CD14-positive monocyte (primary cell): ENCODE measurements around the gene GRB14. TPM values are rescaled to one million over a fixed set of nuclear protein-coding genes. Genes with fewer than 3 reads are reported as not detected.

Source experiments
- DNase-seq, 3 donors: peaks; one replicate each; pipeline ENCODE4 v3.0.0-alpha.2; 2011 to 2022
- H2AFZ ChIP-seq: 2 replicates; pipeline ENCODE4 v1.6.0; 2012; ENCODE audit warnings: mild to moderate bottlenecking, low read depth, low read length, inconsistent platforms; ENCODE audit not compliant: insufficient read depth, poor library complexity, severe bottlenecking
- H3K27ac ChIP-seq, 2 donors: 1 replicate in 1 of 2; 2 replicates in 1 of 2; pipeline ENCODE4 v1.5.1; 2012 to 2013; ENCODE audit warnings: low read length in 2 of 2, control low read depth in 1 of 2, inconsistent platforms in 1 of 2, low read depth in 1 of 2, mild to moderate bottlenecking in 1 of 2
- H3K27me3 ChIP-seq, 2 donors: one replicate each; pipeline versions ENCODE4 v1.6.0 to v1.6.1; 2011 to 2013; ENCODE audit warnings: low read length in 2 of 2; ENCODE audit not compliant: control insufficient read depth in 2 of 2, insufficient read depth in 2 of 2
- H3K36me3 ChIP-seq, 2 donors: replicated peaks in 1 of 2; 1 replicate in 1 of 2; 2 replicates in 1 of 2; pipeline versions ENCODE4 v1.5.1 to v1.6.1; 2012 to 2013; ENCODE audit warnings: low read length in 2 of 2, control low read depth in 1 of 2, inconsistent platforms in 1 of 2, mild to moderate bottlenecking in 1 of 2; ENCODE audit not compliant: insufficient read depth in 2 of 2, control insufficient read depth in 1 of 2
- H3K4me1 ChIP-seq, 2 donors: 1 replicate in 1 of 2; 2 replicates in 1 of 2; pipeline versions ENCODE4 v1.5.1 to v1.6.1; 2012 to 2013; ENCODE audit warnings: low read length in 2 of 2, control low read depth in 1 of 2, inconsistent platforms in 1 of 2, mild to moderate bottlenecking in 1 of 2, moderate library complexity in 1 of 2; ENCODE audit not compliant: insufficient read depth in 2 of 2, control insufficient read depth in 1 of 2
- H3K4me2 ChIP-seq: replicated peaks from 2 replicates; pipeline ENCODE3; 2012; ENCODE audit warnings: low read length, moderate library complexity, mild to moderate bottlenecking; ENCODE audit not compliant: poor library complexity, severe bottlenecking; ENCODE audit errors: extremely low read depth
- H3K4me3 ChIP-seq, 3 experiments: fragments of 200-600 bp in 1 of 3; sonication (generic) in 1 of 3; replicated peaks in 1 of 3; 1 replicate in 2 of 3; 2 replicates in 1 of 3; pipeline ENCODE4 v1.5.1; 2011 to 2013; ENCODE audit warnings: low read length in 3 of 3, mild to moderate bottlenecking in 3 of 3, control low read depth in 2 of 3, low read depth in 2 of 3, inconsistent platforms in 1 of 3, moderate library complexity in 1 of 3
- H3K79me2 ChIP-seq: 2 replicates; pipeline ENCODE4 v1.6.0; 2012; ENCODE audit warnings: mild to moderate bottlenecking, control low read depth, inconsistent platforms, low read length, moderate library complexity; ENCODE audit not compliant: insufficient read depth
- H3K9ac ChIP-seq: 2 replicates; pipeline ENCODE4 v1.6.0; 2017; ENCODE audit warnings: low read length, mild to moderate bottlenecking; ENCODE audit not compliant: insufficient read depth, poor library complexity, severe bottlenecking
- H3K9me3 ChIP-seq, 2 donors: replicated peaks in 1 of 2; 1 replicate in 1 of 2; 2 replicates in 1 of 2; pipeline versions ENCODE4 v1.5.1 to v1.6.1; 2012 to 2013; ENCODE audit warnings: low read length in 2 of 2, control low read depth in 1 of 2; ENCODE audit not compliant: control insufficient read depth in 1 of 2, insufficient read depth in 1 of 2
- H4K20me1 ChIP-seq: 2 replicates; pipeline ENCODE4 v1.6.0; 2012; ENCODE audit warnings: mild to moderate bottlenecking, low read length, control low read depth, moderate library complexity; ENCODE audit not compliant: insufficient read depth
- H3K27ac Mint-ChIP-seq, 7 donors: one replicate each; pipeline ENCODE4 v1.8.0; 2020; ENCODE audit warnings: mild to moderate bottlenecking in 7 of 7, mixed read lengths in 7 of 7, moderate library complexity in 6 of 7, inconsistent platforms in 2 of 7
- H3K27me3 Mint-ChIP-seq, 3 donors: one replicate each; pipeline ENCODE4 v1.8.0; 2021 to 2022; ENCODE audit warnings: low read depth in 3 of 3, mild to moderate bottlenecking in 3 of 3, mixed read lengths in 3 of 3, moderate library complexity in 3 of 3, inconsistent platforms in 1 of 3
- H3K36me3 Mint-ChIP-seq, 2 donors: one replicate each; pipeline ENCODE4 v1.8.0; 2020; ENCODE audit warnings: mixed read lengths in 2 of 2, inconsistent platforms in 1 of 2, mild to moderate bottlenecking in 1 of 2
- H3K4me1 Mint-ChIP-seq: one replicate; pipeline ENCODE4 v1.8.0; 2020; ENCODE audit warnings: mild to moderate bottlenecking, mixed read lengths
- H3K4me3 Mint-ChIP-seq, 2 donors: one replicate each; pipeline ENCODE4 v1.8.0; 2020; ENCODE audit warnings: mild to moderate bottlenecking in 2 of 2, mixed read lengths in 2 of 2, moderate library complexity in 1 of 2
- H3K9me3 Mint-ChIP-seq, 7 donors: one replicate each; pipeline ENCODE4 v1.8.0; 2020 to 2022; ENCODE audit warnings: mixed read lengths in 7 of 7, mild to moderate bottlenecking in 6 of 7, moderate library complexity in 6 of 7, inconsistent platforms in 2 of 7
- CTCF ChIP-seq: fragments of 200-600 bp; IDR thresholded peaks from one replicate; pipeline ENCODE4 v1.8.0; 2022; ENCODE audit warnings: antibody characterized with exemption, mild to moderate bottlenecking
- WGBS: methylation state at CpG from one replicate; pipeline ENCODE4 v1.1.5; 2013; ENCODE audit warnings: missing lambda C conversion rate; ENCODE audit not compliant: insufficient coverage; 5-methylcytosine and 5-hydroxymethylcytosine counted together
- intact Hi-C, 2 donors: fragments of 100-400 bp; cut with micrococcal nuclease; formaldehyde crosslinking; loops; one replicate each; pipeline versions ENCODE4 v1.15.0 to v1.15.1; 2023
- polyA plus RNA-seq, 3 donors: library from polyadenylated mRNA; depleted of rRNA in 1 of 3; unstranded in 2 of 3; stranded (reverse) in 1 of 3; fragments of 300-500 nt in 2 of 3; fragments of >200 nt in 1 of 3; fragmentation: Illumina TruSeq in 2 of 3; gene quantifications; 1 replicate in 2 of 3; 2 replicates in 1 of 3; pipeline ENCODE4 v1.2.3, GENCODE V29; 2012 to 2021

The GRB14 gene
- polyA plus RNA-seq, 3 donors = 0.20 to 0.28 TPM; not detected in 1

GRCh38 chr2:164655750-164656149 lies 34.5 kb upstream of the GRB14 start:
- no peak overlapping the region for H2AFZ ChIP-seq
- Mint-ChIP-seq H3K4me3 (no peak overlapping the region), H3K27me3 (peaks cover 0 to 2% (median 0%) of the 10 kb centered on the region in 3 donors), H3K27ac (no peak overlapping the region), H3K9me3 (peaks cover 0 to 7% (median 3%) of the 10 kb centered on the region in 7 donors), H3K4me1 (no peaks in the 10 kb centered on the region), H3K36me3 (no peaks in the 10 kb centered on the region)
- 100% methylated on average over 1 of the region's 2 CpGs for WGBS
- no peak overlapping the region for H3K4me3 ChIP-seq
- H3K9me3 ChIP-seq = no peaks in the 10 kb centered on the region
- intact Hi-C loops = no loop called here
- H4K20me1 ChIP-seq = no peaks in the 10 kb centered on the region
- H3K9ac ChIP-seq = no peak overlapping the region
- no peaks in the 10 kb centered on the region for H3K4me1 ChIP-seq
- no peak for TF ChIP-seq CTCF
- H3K79me2 ChIP-seq = no peaks in the 10 kb centered on the region
- H3K27ac ChIP-seq = no peak overlapping the region
- H3K36me3 ChIP-seq = no peaks in the 10 kb centered on the region
- DNase-seq = no peak
- no peaks in the 10 kb centered on the region for H3K27me3 ChIP-seq
- H3K4me2 ChIP-seq = no peak overlapping the region

- no peaks in the 10 kb centered on the region for H3K36me3 ChIP-seq
- H3K79me2 ChIP-seq = no peaks in the 10 kb centered on the region
- H2AFZ ChIP-seq = no peak overlapping the region
- intact Hi-C loops = no loop called here
- Mint-ChIP-seq H3K36me3 (no peaks in the 10 kb centered on the region), H3K9me3 (peaks cover 0 to 10% (median 5%) of the 10 kb centered on the region in 7 donors), H3K4me1 (no peaks in the 10 kb centered on the region), H3K27me3 (peaks cover 0 to 2% (median 0%) of the 10 kb centered on the region in 3 donors), H3K4me3 (no peak overlapping the region), H3K27ac (no peak overlapping the region)
- H3K9ac ChIP-seq = no peak overlapping the region
- no peak overlapping the region for H3K4me3 ChIP-seq
- no peaks in the 10 kb centered on the region for H3K27me3 ChIP-seq
- H4K20me1 ChIP-seq = no peaks in the 10 kb centered on the region
- no peaks in the 10 kb centered on the region for H3K9me3 ChIP-seq
- DNase-seq = no peak
- no peaks in the 10 kb centered on the region for H3K4me1 ChIP-seq
- TF ChIP-seq CTCF = no peak
- H3K27ac ChIP-seq = no peak overlapping the region
- no peak overlapping the region for H3K4me2 ChIP-seq
These were observed 34.1 kb upstream of the GRB14 start for GRCh38 chr2:164655336-164655735.
